Fibroblast of mammary gland (primary cell): ENCODE results near the gene ELANE.
A peak's percentile ranks its signal among the peaks of the same experiment; 100 is the strongest.
"Not testable (repeated sequence)": the region's sequence is repeated elsewhere in the genome, so short reads cannot be mapped to it uniquely, and the experiment has no call there.

ENCODE experiments used
- DNase-seq: peaks from one replicate; pipeline ENCODE4 v3.0.0-alpha.2; 2010; ENCODE audit warnings: low read depth
- H3K4me3 ChIP-seq: 2 replicates; pipeline ENCODE4 v1.5.1; 2011; ENCODE audit warnings: low read depth, mild to moderate bottlenecking, low read length, moderate library complexity; ENCODE audit not compliant: control insufficient read depth
- TF ChIP-seq, protein P1 (sequence below): conservative IDR thresholded peaks from 2 replicates; pipeline ENCODE4 v1.5.1; 2011; ENCODE audit warnings: low read depth, low read length, inconsistent platforms; ENCODE audit not compliant: control insufficient read depth, insufficient read depth

The ELANE gene

DNA sequence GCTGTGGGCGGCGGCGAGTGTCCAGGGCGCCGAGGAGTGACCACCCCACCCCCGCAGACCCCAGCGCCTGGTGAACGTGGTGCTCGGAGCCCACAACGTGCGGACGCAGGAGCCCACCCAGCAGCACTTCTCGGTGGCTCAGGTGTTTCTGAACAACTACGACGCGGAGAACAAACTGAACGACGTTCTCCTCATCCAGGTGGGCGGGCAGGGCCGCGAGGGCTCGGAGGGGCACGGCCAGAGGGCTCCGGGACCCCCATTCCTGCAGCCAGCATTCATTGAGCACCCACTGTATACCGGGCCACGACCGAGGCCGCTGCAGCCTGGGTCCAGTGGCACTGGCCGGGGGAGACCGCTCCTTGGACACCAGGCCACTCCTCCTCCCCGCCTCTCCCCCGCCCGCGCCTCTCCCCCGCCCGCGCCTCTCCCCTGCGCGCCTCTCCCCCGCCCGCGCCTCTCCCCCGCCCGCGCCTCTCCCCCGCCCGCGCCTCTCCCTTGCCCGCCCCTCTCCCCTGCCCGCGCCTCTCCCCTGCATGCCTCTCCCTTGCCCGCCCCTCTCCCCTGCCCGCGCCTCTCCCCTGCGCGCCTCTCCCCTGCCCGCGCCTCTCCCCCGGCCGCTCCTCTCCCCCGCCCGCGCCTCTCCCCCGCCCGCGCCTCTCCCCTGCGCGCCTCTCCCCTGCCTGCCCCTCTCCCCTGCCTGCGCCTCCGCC, 8.1 kb upstream of the ELANE start:
- no peak for DNase-seq
- TF ChIP-seq, protein P1, sequence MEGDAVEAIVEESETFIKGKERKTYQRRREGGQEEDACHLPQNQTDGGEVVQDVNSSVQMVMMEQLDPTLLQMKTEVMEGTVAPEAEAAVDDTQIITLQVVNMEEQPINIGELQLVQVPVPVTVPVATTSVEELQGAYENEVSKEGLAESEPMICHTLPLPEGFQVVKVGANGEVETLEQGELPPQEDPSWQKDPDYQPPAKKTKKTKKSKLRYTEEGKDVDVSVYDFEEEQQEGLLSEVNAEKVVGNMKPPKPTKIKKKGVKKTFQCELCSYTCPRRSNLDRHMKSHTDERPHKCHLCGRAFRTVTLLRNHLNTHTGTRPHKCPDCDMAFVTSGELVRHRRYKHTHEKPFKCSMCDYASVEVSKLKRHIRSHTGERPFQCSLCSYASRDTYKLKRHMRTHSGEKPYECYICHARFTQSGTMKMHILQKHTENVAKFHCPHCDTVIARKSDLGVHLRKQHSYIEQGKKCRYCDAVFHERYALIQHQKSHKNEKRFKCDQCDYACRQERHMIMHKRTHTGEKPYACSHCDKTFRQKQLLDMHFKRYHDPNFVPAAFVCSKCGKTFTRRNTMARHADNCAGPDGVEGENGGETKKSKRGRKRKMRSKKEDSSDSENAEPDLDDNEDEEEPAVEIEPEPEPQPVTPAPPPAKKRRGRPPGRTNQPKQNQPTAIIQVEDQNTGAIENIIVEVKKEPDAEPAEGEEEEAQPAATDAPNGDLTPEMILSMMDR, result no peak
- H3K4me3 ChIP-seq, result no peak overlapping the region

DNA sequence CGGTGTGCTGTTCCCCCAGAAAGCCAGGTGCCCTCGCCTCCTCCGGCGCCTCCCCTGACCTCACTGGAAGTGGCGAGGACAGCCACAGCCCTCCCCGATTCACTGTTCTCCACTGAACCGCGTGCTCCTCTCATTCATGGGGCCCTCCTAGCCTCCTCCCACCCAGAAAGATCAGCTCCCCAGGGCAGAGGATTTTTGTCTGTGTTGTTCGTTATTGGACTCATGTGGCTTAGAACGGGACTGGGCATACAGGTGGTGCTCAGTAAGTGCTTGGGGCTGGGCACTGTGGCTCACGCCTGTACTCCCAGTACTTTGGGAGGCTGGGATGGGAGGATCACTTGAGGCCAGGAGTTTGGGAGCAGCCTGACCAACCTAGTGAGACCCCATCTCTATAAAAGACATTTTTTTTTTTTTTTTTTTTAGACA, 7.5 kb upstream of the ELANE start:
- no peak for DNase-seq
- H3K4me3 ChIP-seq, result no peak overlapping the region

DNA sequence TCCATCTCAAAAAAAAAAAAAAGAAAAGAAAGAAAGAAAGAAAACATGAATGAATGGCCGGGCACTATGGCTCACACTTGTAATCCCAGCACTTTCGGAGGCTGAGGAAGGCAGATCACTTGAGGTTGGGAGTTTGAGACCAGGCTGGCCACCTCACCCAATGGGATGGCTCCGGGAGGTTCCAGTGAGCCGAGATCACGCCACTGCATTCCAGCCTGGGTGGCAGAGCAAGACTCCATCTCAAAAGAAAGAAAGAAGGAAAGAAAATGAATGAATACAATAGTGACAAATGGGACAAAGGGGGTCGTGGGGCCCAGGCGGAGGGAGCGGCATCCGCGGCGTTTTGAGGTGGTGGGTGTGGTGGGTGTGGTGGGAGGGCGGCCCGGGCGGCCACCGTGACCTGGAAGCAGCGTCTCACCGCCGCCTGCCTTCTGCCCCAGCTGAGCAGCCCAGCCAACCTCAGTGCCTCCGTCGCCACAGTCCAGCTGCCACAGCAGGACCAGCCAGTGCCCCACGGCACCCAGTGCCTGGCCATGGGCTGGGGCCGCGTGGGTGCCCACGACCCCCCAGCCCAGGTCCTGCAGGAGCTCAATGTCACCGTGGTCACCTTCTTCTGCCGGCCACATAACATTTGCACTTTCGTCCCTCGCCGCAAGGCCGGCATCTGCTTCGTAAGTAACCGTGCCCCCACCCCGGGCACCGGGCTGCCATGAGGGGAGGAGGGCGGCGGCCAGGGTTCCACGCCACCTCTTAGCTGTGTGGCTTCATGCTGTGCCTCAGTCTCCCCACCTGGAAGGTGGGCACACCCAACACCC, 6.2 kb upstream of the ELANE start:
- TF ChIP-seq, protein P1, result no peak
- DNase-seq, result no peak
- H3K4me3 ChIP-seq, result no peak overlapping the region

More for the DNA sequence above, 7.5 kb upstream of the ELANE start:
- TF ChIP-seq, protein P1, result no peak

DNA sequence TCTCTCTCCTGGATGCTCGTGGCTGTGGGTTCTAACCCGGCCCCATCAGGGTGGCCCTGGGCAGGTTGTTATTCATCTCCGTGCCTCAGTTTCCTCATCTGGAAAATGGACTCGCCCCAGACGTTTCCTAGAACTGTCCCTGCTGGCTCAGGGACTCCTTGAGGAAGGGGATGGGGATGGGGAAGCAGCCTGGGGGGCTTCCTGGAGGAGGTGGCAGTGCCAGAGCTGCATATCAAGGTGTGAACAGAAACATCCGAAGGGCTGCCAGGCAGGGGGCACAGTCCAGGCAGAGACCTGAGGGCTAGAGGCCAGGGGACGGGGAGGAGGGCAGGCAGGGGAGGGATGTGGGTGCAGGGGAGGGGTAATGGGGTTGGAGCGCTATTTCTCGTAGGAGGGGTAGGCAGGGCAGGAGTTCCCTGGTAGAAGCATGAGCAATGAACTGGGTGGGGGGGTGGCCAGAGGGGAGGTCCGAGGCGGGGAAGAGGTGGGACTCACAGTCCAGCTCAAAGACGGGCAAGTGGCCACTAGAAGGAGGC, 3.6 kb upstream of the ELANE start:
- TF ChIP-seq, protein P1, result no peak
- DNase-seq, result peak; percentile 29
- no peak overlapping the region for H3K4me3 ChIP-seq

DNA sequence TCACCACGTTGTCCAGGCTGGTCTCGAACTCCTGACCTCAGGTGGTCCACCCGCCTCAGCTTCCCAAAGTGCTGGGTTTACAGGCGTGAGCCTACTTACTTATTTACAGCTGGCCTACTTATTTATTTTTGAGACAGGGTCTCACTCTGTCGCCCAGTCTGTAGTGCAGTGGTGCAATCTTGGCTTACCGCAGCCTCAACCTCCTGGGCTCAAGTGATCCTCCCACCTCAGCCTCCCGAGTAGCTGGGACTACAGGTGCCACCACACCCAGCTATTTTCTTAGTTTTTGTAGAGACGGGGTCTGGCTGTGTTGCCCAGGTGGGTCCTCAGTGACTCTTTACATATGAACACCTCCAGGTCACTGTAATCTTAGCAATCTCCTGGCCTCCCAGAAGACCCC, 2.9 kb upstream of the ELANE start:
- not testable (repeated sequence) for H3K4me3 ChIP-seq

DNA sequence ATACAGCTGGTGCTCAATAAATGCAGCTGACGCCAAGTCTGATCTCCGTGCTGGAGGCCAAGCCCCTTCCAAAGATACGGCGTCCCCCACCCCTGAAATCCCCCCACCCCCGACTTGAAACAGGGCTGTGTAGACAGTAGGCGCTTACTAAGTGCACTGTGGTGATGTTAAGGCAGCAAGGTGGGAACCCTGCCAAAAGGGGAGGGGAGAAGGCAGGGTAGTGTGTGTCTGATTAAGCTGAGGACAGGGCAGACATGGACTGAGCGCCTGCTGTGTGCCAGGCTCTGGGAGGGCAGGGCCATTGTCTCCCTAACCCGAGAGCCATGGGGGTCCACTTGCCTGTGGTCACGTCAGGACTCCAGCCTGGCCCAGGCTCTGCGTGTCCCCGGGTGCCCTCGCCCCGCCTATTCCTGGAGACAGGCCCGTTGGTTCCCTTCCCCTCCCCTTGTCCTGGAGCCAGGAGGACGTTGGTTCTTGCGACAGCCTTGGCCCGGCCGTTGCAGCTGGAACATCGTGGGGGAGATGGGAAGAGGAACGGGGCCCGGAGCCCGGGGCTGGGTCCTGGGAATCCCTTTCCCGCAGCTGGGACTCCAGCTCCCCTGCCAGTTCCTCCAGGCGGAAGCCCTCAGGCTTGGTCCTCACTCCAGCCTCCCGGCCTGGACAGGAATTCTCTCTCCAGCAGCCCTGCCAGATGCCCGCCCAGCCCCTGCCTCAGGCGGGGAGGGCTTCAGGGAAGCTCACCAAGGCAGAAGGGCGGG, 1.7 kb upstream of the ELANE start:
- peak overlapping the region; percentile 13 for H3K4me3 ChIP-seq
- TF ChIP-seq, protein P1, result no peak
- peak; percentile 94 for DNase-seq

More for the DNA sequence above, 2.9 kb upstream of the ELANE start:
- not testable (repeated sequence) for DNase-seq
